Measurements from ENCODE around the gene LCMT2. TPM values are rescaled to one million over a fixed set of nuclear protein-coding genes. Genes with fewer than 3 reads are reported as not detected.
"Not testable (repeated sequence)": the region's sequence is repeated elsewhere in the genome, so short reads cannot be mapped to it uniquely, and the experiment has no call there.

Gene LCMT2
- total RNA-seq, 1 donor from 2014 or later, result 9.6 TPM

- peaks cover 4% of the 10 kb centered on the region for H3K27me3 Mint-ChIP-seq (ENCODE audit: unreplicated experiment)
- TF ChIP-seq, protein P1, sequence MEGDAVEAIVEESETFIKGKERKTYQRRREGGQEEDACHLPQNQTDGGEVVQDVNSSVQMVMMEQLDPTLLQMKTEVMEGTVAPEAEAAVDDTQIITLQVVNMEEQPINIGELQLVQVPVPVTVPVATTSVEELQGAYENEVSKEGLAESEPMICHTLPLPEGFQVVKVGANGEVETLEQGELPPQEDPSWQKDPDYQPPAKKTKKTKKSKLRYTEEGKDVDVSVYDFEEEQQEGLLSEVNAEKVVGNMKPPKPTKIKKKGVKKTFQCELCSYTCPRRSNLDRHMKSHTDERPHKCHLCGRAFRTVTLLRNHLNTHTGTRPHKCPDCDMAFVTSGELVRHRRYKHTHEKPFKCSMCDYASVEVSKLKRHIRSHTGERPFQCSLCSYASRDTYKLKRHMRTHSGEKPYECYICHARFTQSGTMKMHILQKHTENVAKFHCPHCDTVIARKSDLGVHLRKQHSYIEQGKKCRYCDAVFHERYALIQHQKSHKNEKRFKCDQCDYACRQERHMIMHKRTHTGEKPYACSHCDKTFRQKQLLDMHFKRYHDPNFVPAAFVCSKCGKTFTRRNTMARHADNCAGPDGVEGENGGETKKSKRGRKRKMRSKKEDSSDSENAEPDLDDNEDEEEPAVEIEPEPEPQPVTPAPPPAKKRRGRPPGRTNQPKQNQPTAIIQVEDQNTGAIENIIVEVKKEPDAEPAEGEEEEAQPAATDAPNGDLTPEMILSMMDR (IDR thresholded peaks at IDR 0.05; ENCODE audit: unreplicated experiment), result no peak
- H3K4me3 Mint-ChIP-seq (ENCODE audit: unreplicated experiment), result no peak overlapping the region
- no peak for DNase-seq (ENCODE audit: low spot score)
- H3K4me1 Mint-ChIP-seq (ENCODE audit: unreplicated experiment), result peaks cover 49% of the 10 kb centered on the region
- no peak overlapping the region for H3K27ac Mint-ChIP-seq (ENCODE audit: unreplicated experiment)
- no peaks in the 10 kb centered on the region for H3K9me3 Mint-ChIP-seq (ENCODE audit: unreplicated experiment)
- no peaks in the 10 kb centered on the region for H3K36me3 Mint-ChIP-seq (ENCODE audit: low read depth, unreplicated experiment)
Measured at GRCh38 chr15:43294091-43294706, 36.2 kb downstream of the LCMT2 start.

DNA sequence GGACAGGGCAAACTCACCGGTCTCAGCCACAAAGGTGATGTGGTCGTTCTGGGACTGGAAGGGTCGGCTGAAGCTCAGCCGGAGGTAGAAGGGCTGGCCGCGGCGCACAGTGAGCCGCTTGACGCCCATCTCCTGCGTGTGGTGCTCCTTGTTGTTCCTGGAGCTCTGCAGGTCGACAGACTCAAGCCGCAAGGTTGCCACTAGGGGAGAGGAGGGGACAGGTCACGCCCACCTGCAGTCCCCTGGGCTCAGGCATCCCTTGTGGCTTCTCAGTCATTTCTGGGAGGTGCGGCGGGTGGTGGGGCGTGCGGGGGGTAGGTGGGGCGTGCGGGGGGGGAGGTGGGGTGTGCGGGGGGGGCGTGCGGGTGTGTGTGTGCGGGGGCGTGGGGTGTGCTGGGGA is 36.9 kb downstream of the LCMT2 start:
- peaks cover 4% of the 10 kb centered on the region for H3K27me3 Mint-ChIP-seq (ENCODE audit: unreplicated experiment)
- no peak overlapping the region for H3K4me3 Mint-ChIP-seq (ENCODE audit: unreplicated experiment)
- peaks cover 46% of the 10 kb centered on the region for H3K4me1 Mint-ChIP-seq (ENCODE audit: unreplicated experiment)
- DNase-seq (ENCODE audit: low spot score), result no peak
- no peak overlapping the region for H3K27ac Mint-ChIP-seq (ENCODE audit: unreplicated experiment)
- H3K36me3 Mint-ChIP-seq (ENCODE audit: low read depth, unreplicated experiment), result no peaks in the 10 kb centered on the region
- TF ChIP-seq, protein P1 (IDR thresholded peaks at IDR 0.05; ENCODE audit: unreplicated experiment), result no peak
- H3K9me3 Mint-ChIP-seq (ENCODE audit: unreplicated experiment), result no peaks in the 10 kb centered on the region

GRCh38 chr15:43292375-43293078 is 37.8 kb downstream of the LCMT2 start:
- TF ChIP-seq, protein P1 (IDR thresholded peaks at IDR 0.05; ENCODE audit: unreplicated experiment), result no peak
- Mint-ChIP-seq H3K36me3 (ENCODE audit: low read depth, unreplicated experiment) (no peaks in the 10 kb centered on the region), H3K9me3 (ENCODE audit: unreplicated experiment) (no peaks in the 10 kb centered on the region), H3K27ac (ENCODE audit: unreplicated experiment) (no peak overlapping the region), H3K27me3 (ENCODE audit: unreplicated experiment) (peaks cover 4% of the 10 kb centered on the region), H3K4me1 (ENCODE audit: unreplicated experiment) (peaks cover 46% of the 10 kb centered on the region), H3K4me3 (ENCODE audit: unreplicated experiment) (no peak overlapping the region)
- no peak for DNase-seq (ENCODE audit: low spot score)

- H3K4me3 Mint-ChIP-seq (ENCODE audit: unreplicated experiment); H3K9me3 Mint-ChIP-seq (ENCODE audit: unreplicated experiment); H3K36me3 Mint-ChIP-seq (ENCODE audit: low read depth, unreplicated experiment); H3K27ac Mint-ChIP-seq (ENCODE audit: unreplicated experiment); H3K27me3 Mint-ChIP-seq (ENCODE audit: unreplicated experiment); DNase-seq (ENCODE audit: low spot score): not testable (repeated sequence)
- H3K4me1 Mint-ChIP-seq (ENCODE audit: unreplicated experiment), result peaks cover 38% of the 10 kb centered on the region
Measured at GRCh38 chr15:43289656-43290055, 40.7 kb downstream of the LCMT2 start.

GRCh38 chr15:43287254-43287653 is 43.1 kb downstream of the LCMT2 start:
- no peak overlapping the region for H3K4me3 Mint-ChIP-seq (ENCODE audit: unreplicated experiment)
- DNase-seq (ENCODE audit: low spot score), result no peak
- no peak overlapping the region for H3K27ac Mint-ChIP-seq (ENCODE audit: unreplicated experiment)
- no peaks in the 10 kb centered on the region for H3K9me3 Mint-ChIP-seq (ENCODE audit: unreplicated experiment)
- H3K4me1 Mint-ChIP-seq (ENCODE audit: unreplicated experiment), result peaks cover 47% of the 10 kb centered on the region
- TF ChIP-seq, protein P1 (IDR thresholded peaks at IDR 0.05; ENCODE audit: unreplicated experiment), result no peak
- H3K27me3 Mint-ChIP-seq (ENCODE audit: unreplicated experiment), result peaks cover 2% of the 10 kb centered on the region
- no peaks in the 10 kb centered on the region for H3K36me3 Mint-ChIP-seq (ENCODE audit: low read depth, unreplicated experiment)

All from endothelial cell (in vitro differentiated cells).